ENCODE data around the gene CCDC57.
A peak's percentile ranks its signal among the peaks of the same experiment; 100 is the strongest.

Gene CCDC57

GRCh38 chr17:82124101-82124500 is 88.5 kb downstream of the CCDC57 start:
- TF ChIP-seq CTCF (conservative IDR thresholded peaks at IDR 0.05; ENCODE audit: low read depth, low read length) = no peak
- no peak overlapping the region for H3K4me3 ChIP-seq (ENCODE audit: low read depth, low read length)
- no peak for DNase-seq (ENCODE audit: low read depth)

- TF ChIP-seq CTCF (conservative IDR thresholded peaks at IDR 0.05; ENCODE audit: low read depth, low read length) = no peak
- DNase-seq (ENCODE audit: low read depth) = no peak
- H3K4me3 ChIP-seq (ENCODE audit: low read depth, low read length) = no peak overlapping the region
These were observed 90.7 kb downstream of the CCDC57 start for GRCh38 chr17:82121660-82122629.

- no peak for TF ChIP-seq CTCF (conservative IDR thresholded peaks at IDR 0.05; ENCODE audit: low read depth, low read length)
- H3K4me3 ChIP-seq (ENCODE audit: low read depth, low read length) = no peak overlapping the region
- no peak for DNase-seq (ENCODE audit: low read depth)
These were observed 91.4 kb downstream of the CCDC57 start for GRCh38 chr17:82121246-82121645.

- H3K4me3 ChIP-seq (ENCODE audit: low read depth, low read length) = no peak overlapping the region
- peak; percentile 22 for DNase-seq (ENCODE audit: low read depth)
- TF ChIP-seq CTCF (conservative IDR thresholded peaks at IDR 0.05; ENCODE audit: low read depth, low read length) = no peak
These were observed 92.5 kb downstream of the CCDC57 start for GRCh38 chr17:82120148-82120547.

GRCh38 chr17:82118815-82119380 is 93.7 kb downstream of the CCDC57 start:
- DNase-seq (ENCODE audit: low read depth) = peak; percentile 59
- no peak overlapping the region for H3K4me3 ChIP-seq (ENCODE audit: low read depth, low read length)
- TF ChIP-seq CTCF (conservative IDR thresholded peaks at IDR 0.05; ENCODE audit: low read depth, low read length) = no peak

GRCh38 chr17:82118168-82118814 is 94.4 kb downstream of the CCDC57 start:
- no peak for TF ChIP-seq CTCF (conservative IDR thresholded peaks at IDR 0.05; ENCODE audit: low read depth, low read length)
- no peak for DNase-seq (ENCODE audit: low read depth)
- no peak overlapping the region for H3K4me3 ChIP-seq (ENCODE audit: low read depth, low read length)

Data from choroid plexus epithelial cell (primary cell).